ENCODE results near the gene STK39. TPM values are rescaled to one million over a fixed set of nuclear protein-coding genes. Genes with fewer than 3 reads are reported as not detected.

Gene STK39
- total RNA-seq, 1 donor from 2014 or later: 26.9 TPM

DNA sequence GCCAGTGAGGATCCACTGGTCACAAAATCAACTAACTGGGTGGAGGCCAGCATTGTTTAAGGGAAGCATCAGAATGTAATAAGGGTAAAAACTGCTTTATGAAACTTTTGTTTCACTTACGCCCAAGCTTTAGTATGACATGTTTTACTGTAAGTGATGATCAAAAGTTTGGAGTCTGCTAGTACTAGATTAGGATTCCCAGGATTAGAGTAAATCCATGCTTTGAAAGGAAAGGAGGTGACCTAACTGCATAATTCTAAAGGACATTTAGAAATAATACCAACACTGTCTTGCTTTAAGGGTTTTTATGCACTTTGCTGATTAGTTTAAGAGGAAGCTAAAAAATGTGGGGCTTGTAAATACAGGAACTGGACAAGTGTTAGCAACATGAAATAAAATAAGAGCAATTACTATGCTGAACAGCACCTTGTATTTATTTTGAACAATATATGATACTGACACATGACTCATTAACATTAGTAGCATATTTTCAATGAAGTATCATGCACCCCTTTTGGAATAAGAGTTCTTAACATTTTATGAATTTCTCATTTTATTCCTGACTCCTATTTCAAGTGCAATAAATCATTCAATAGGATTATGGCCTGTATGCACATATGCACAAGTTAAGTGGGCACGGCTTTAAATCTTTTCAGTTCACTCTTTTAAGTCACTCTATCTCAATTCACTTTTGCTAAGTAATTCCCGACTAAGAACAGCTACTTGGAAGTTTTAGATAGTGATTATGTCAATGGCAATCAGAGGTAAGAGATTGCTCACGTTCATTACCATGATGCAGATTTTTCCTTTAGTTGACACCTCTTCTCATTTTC, 62.5 kb downstream of the STK39 start:
- no peaks in the 10 kb centered on the region for H3K27me3 Mint-ChIP-seq (ENCODE audit: unreplicated experiment)
- peaks cover 30% of the 10 kb centered on the region for H3K4me1 Mint-ChIP-seq (ENCODE audit: unreplicated experiment)
- DNase-seq (ENCODE audit: extremely low spot score, unreplicated experiment): no peak
- H3K4me3 Mint-ChIP-seq (ENCODE audit: unreplicated experiment): no peak overlapping the region
- TF ChIP-seq CTCF (IDR thresholded peaks at IDR 0.05): no peak
- peaks cover 11% of the 10 kb centered on the region for H3K36me3 Mint-ChIP-seq (ENCODE audit: unreplicated experiment)
- no peak overlapping the region for H3K27ac Mint-ChIP-seq (ENCODE audit: unreplicated experiment)
- H3K9me3 Mint-ChIP-seq (ENCODE audit: unreplicated experiment): no peaks in the 10 kb centered on the region

- Mint-ChIP-seq H3K36me3 (ENCODE audit: unreplicated experiment) (peaks cover 17% of the 10 kb centered on the region), H3K27me3 (ENCODE audit: unreplicated experiment) (no peaks in the 10 kb centered on the region), H3K4me3 (ENCODE audit: unreplicated experiment) (no peak overlapping the region), H3K4me1 (ENCODE audit: unreplicated experiment) (peaks cover 29% of the 10 kb centered on the region), H3K9me3 (ENCODE audit: unreplicated experiment) (no peaks in the 10 kb centered on the region), H3K27ac (ENCODE audit: unreplicated experiment) (no peak overlapping the region)
- no peak for TF ChIP-seq CTCF (IDR thresholded peaks at IDR 0.05)
- DNase-seq (ENCODE audit: extremely low spot score, unreplicated experiment): no peak
These were observed 63.9 kb downstream of the STK39 start for GRCh38 chr2:168183308-168183997.

DNA sequence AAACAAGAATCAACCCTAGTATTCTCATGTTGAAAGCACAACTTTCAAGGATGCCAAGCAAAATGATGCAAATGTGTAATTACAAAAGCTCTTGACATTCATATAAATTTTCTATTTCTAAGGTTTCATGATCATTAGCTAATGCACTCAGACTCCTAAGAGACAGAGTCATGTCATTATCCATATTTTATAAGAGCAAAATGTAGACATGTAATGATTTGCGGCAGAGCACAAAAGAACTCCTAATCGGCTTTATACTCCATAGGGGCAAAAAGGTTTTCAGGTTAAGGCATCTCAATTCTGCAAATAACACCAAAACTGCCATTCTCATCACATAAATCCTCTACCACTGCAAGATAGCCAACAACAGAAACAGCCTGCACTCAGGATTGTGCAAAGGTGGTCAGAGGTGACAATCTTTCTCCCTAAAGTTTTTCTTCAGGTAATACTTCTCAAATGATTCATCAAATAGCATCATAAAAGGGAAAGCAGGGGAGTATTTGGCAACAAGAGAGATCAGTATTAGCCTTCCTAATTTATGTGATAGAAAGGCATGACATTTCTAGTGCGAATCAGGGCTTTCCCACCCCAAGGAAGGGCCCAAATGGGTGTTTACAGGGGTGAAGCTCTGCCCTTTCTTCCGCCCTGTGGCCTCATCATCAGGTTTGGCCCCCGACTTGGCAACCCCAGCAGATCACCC, 64.7 kb downstream of the STK39 start:
- H3K4me1 Mint-ChIP-seq (ENCODE audit: unreplicated experiment): peaks cover 34% of the 10 kb centered on the region
- no peak overlapping the region for H3K27ac Mint-ChIP-seq (ENCODE audit: unreplicated experiment)
- DNase-seq (ENCODE audit: extremely low spot score, unreplicated experiment): no peak
- H3K4me3 Mint-ChIP-seq (ENCODE audit: unreplicated experiment): no peak overlapping the region
- no peaks in the 10 kb centered on the region for H3K9me3 Mint-ChIP-seq (ENCODE audit: unreplicated experiment)
- no peak for TF ChIP-seq CTCF (IDR thresholded peaks at IDR 0.05)
- H3K27me3 Mint-ChIP-seq (ENCODE audit: unreplicated experiment): no peaks in the 10 kb centered on the region
- H3K36me3 Mint-ChIP-seq (ENCODE audit: unreplicated experiment): peaks cover 17% of the 10 kb centered on the region

GRCh38 chr2:168181825-168182224, 65.6 kb downstream of the STK39 start:
- H3K4me3 Mint-ChIP-seq (ENCODE audit: unreplicated experiment): no peak overlapping the region
- H3K9me3 Mint-ChIP-seq (ENCODE audit: unreplicated experiment): no peaks in the 10 kb centered on the region
- H3K4me1 Mint-ChIP-seq (ENCODE audit: unreplicated experiment): peaks cover 41% of the 10 kb centered on the region
- H3K36me3 Mint-ChIP-seq (ENCODE audit: unreplicated experiment): peaks cover 17% of the 10 kb centered on the region
- TF ChIP-seq CTCF (IDR thresholded peaks at IDR 0.05): no peak
- H3K27ac Mint-ChIP-seq (ENCODE audit: unreplicated experiment): no peak overlapping the region
- H3K27me3 Mint-ChIP-seq (ENCODE audit: unreplicated experiment): no peaks in the 10 kb centered on the region
- no peak for DNase-seq (ENCODE audit: extremely low spot score, unreplicated experiment)

- Mint-ChIP-seq H3K36me3 (ENCODE audit: unreplicated experiment) (peaks cover 17% of the 10 kb centered on the region), H3K4me1 (ENCODE audit: unreplicated experiment) (peaks cover 41% of the 10 kb centered on the region), H3K27me3 (ENCODE audit: unreplicated experiment) (no peaks in the 10 kb centered on the region), H3K27ac (ENCODE audit: unreplicated experiment) (no peak overlapping the region), H3K9me3 (ENCODE audit: unreplicated experiment) (no peaks in the 10 kb centered on the region), H3K4me3 (ENCODE audit: unreplicated experiment) (no peak overlapping the region)
- DNase-seq (ENCODE audit: extremely low spot score, unreplicated experiment): no peak
- no peak for TF ChIP-seq CTCF (IDR thresholded peaks at IDR 0.05)
These were observed 66.5 kb downstream of the STK39 start for GRCh38 chr2:168180914-168181313.
